Measurements from ENCODE around the gene SF3B2. TPM values are rescaled to one million over a fixed set of nuclear protein-coding genes. Genes with fewer than 3 reads are reported as not detected.

SF3B2 gene
- total RNA-seq, 1 experiment from 2014 or later = 237 TPM

GRCh38 chr11:66082946-66083698 is 31.0 kb downstream of the SF3B2 start:
- H4K5ac ChIP-seq (ENCODE audit: insufficient read length, low read depth, low read length) = no peak overlapping the region
- no peak overlapping the region for H3K14ac ChIP-seq (ENCODE audit: insufficient read depth, low read length)
- no peaks in the 10 kb centered on the region for H3K79me1 ChIP-seq (ENCODE audit: insufficient read depth, low read depth, low read length, poor library complexity, severe bottlenecking)
- H2BK12ac ChIP-seq (ENCODE audit: insufficient read length, low read depth, low read length) = no peak overlapping the region
- no peak overlapping the region for H3K9ac ChIP-seq (ENCODE audit: extremely low read depth, insufficient read length, low read length)
- H2AFZ ChIP-seq (ENCODE audit: low read length) = no peak overlapping the region
- H4K8ac ChIP-seq (replicated peaks; ENCODE audit: insufficient read length, low read depth, low read length) = no peak overlapping the region
- H3K27ac ChIP-seq (ENCODE audit: insufficient read length, low read depth, low read length) = no peak overlapping the region
- DNase-seq = no peak
- H3K4me1 ChIP-seq (ENCODE audit: insufficient read depth, low read length) = no peaks in the 10 kb centered on the region
- H3K9me3 ChIP-seq (ENCODE audit: control insufficient read depth, low read depth, low read length) = no peaks in the 10 kb centered on the region
- no peak overlapping the region for H3K4me3 Mint-ChIP-seq
- H3K4me2 ChIP-seq (ENCODE audit: insufficient read depth, insufficient read length, low read length) = no peak overlapping the region
- H2BK5ac ChIP-seq (ENCODE audit: insufficient read length, low read length) = no peak overlapping the region
- no peaks in the 10 kb centered on the region for H3K23me2 ChIP-seq (ENCODE audit: insufficient read length, low read depth, low read length, poor library complexity, severe bottlenecking)
- no peak overlapping the region for H3K4ac ChIP-seq (ENCODE audit: low read depth, low read length)
- H4K20me1 ChIP-seq (ENCODE audit: control insufficient read depth, insufficient read depth, insufficient read length) = no peaks in the 10 kb centered on the region
- H3K56ac ChIP-seq (ENCODE audit: insufficient read length, low read depth, low read length) = no peak overlapping the region
- no peak overlapping the region for H3K23ac ChIP-seq (ENCODE audit: insufficient read length, low read depth, low read length)
- H3K9me3 Mint-ChIP-seq = no peaks in the 10 kb centered on the region
- H3K79me2 ChIP-seq (ENCODE audit: insufficient read depth, low read length) = no peaks in the 10 kb centered on the region
- no peaks in the 10 kb centered on the region for H3K36me3 Mint-ChIP-seq (ENCODE audit: insufficient read depth in 1 of 3, low read depth in 3 of 3)
- H2BK120ac ChIP-seq (ENCODE audit: low read depth, low read length, poor library complexity, severe bottlenecking) = no peak overlapping the region
- no CpG with 5 or more reads among the region's 4 CpGs for WGBS (ENCODE audit: extremely low coverage, insufficient read length, low lambda C conversion rate)
- H3K27me3 ChIP-seq (ENCODE audit: insufficient read depth, low read length) = no peaks in the 10 kb centered on the region
- H3K18ac ChIP-seq (ENCODE audit: insufficient read length, low read depth, low read length) = no peak overlapping the region
- H3T11ph ChIP-seq (ENCODE audit: low read length) = no peak overlapping the region
- H2BK15ac ChIP-seq (ENCODE audit: low read depth, low read length) = no peak overlapping the region
- no peak overlapping the region for H3K27ac Mint-ChIP-seq
- H3K27me3 Mint-ChIP-seq (ENCODE audit: low read depth) = no peaks in the 10 kb centered on the region
- no peaks in the 10 kb centered on the region; a peak in 1 of 4 replicates for H3K4me1 Mint-ChIP-seq
- TF ChIP-seq, protein P1, sequence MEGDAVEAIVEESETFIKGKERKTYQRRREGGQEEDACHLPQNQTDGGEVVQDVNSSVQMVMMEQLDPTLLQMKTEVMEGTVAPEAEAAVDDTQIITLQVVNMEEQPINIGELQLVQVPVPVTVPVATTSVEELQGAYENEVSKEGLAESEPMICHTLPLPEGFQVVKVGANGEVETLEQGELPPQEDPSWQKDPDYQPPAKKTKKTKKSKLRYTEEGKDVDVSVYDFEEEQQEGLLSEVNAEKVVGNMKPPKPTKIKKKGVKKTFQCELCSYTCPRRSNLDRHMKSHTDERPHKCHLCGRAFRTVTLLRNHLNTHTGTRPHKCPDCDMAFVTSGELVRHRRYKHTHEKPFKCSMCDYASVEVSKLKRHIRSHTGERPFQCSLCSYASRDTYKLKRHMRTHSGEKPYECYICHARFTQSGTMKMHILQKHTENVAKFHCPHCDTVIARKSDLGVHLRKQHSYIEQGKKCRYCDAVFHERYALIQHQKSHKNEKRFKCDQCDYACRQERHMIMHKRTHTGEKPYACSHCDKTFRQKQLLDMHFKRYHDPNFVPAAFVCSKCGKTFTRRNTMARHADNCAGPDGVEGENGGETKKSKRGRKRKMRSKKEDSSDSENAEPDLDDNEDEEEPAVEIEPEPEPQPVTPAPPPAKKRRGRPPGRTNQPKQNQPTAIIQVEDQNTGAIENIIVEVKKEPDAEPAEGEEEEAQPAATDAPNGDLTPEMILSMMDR (conservative IDR thresholded peaks at IDR 0.05) = no peak
- no peak overlapping the region for H4K91ac ChIP-seq (ENCODE audit: insufficient read length, low read depth, low read length)
- no peak overlapping the region for H2BK20ac ChIP-seq (ENCODE audit: low read depth, low read length, poor library complexity, severe bottlenecking)
- no peak overlapping the region for H2AK5ac ChIP-seq (ENCODE audit: insufficient read length, low read length)
